Activated naive CD8-positive, alpha-beta T cell treated with anti-CD3 and anti-CD28 coated beads, Interleukin-2, amount 10 ng/mL, durations not matched to agents 7 days and 5 days (primary cell): ENCODE measurements around the gene PIP4K2A. TPM values are rescaled to one million over a fixed set of nuclear protein-coding genes. Genes with fewer than 3 reads are reported as not detected.

Source experiments
- ATAC-seq: fragments of 150-1000 bp; cut with Tn5 transposase; one replicate; pipeline ENCODE4 v1.10.0; 2021; ENCODE audit warnings: low read depth, moderate library complexity
- POLR2A ChIA-PET: fragments of 350-600 bp; sonication (Branson Sonifier 250); formaldehyde crosslinking; loops from one replicate; lab custom pipeline; 2021; ENCODE audit warnings: antibody characterized with exemption; lab: Charles Lee
- DNase-seq: peaks from one replicate; pipeline ENCODE4 v3.0.0; 2021
- H3K27ac Mint-ChIP-seq: one replicate; pipeline ENCODE4 v1.8.0; 2022; ENCODE audit warnings: mild to moderate bottlenecking, mixed read lengths
- H3K27me3 Mint-ChIP-seq: one replicate; pipeline ENCODE4 v1.8.0; 2022; ENCODE audit warnings: mild to moderate bottlenecking, moderate library complexity, mixed read lengths
- H3K36me3 Mint-ChIP-seq: one replicate; pipeline ENCODE4 v1.8.0; 2021; ENCODE audit warnings: mild to moderate bottlenecking, mixed read lengths
- H3K4me1 Mint-ChIP-seq: one replicate; pipeline ENCODE4 v1.8.0; 2021; ENCODE audit warnings: mixed read lengths
- H3K4me3 Mint-ChIP-seq: one replicate; pipeline ENCODE4 v1.8.0; 2022; ENCODE audit warnings: mild to moderate bottlenecking, moderate library complexity, mixed read lengths
- H3K9me3 Mint-ChIP-seq: one replicate; pipeline ENCODE4 v1.8.0; 2021; ENCODE audit warnings: mixed read lengths
- total RNA-seq, 2 experiments: library from RNA; stranded (reverse); gene quantifications; one replicate each; pipeline ENCODE4 v1.2.3, GENCODE V29; 2021

Gene PIP4K2A
- total RNA-seq, 2 experiments from 2014 or later: 179 to 199 TPM

- no peak for ATAC-seq
- no peak for DNase-seq
- H3K27ac Mint-ChIP-seq: peak overlapping the region; percentile 88
- H3K27me3 Mint-ChIP-seq: no peaks in the 10 kb centered on the region
- POLR2A ChIA-PET: interaction anchor here (0.9 to 1.5 kb wide), 3 partner anchors 31 to 62 kb away, joined by 3 to 4 read pairs (median 4); no protein-coding TSS in a partner anchor
- H3K9me3 Mint-ChIP-seq: no peaks in the 10 kb centered on the region
- H3K4me1 Mint-ChIP-seq: peaks cover 89% of the 10 kb centered on the region
- H3K4me3 Mint-ChIP-seq: peak overlapping the region; percentile 58
- peaks cover 30% of the 10 kb centered on the region for H3K36me3 Mint-ChIP-seq
Observed at GRCh38 chr10:22651276-22651980, 63.0 kb downstream of the PIP4K2A start.

GRCh38 chr10:22649994-22650393 is 64.4 kb downstream of the PIP4K2A start:
- ATAC-seq: no peak
- Mint-ChIP-seq H3K36me3 (peaks cover 30% of the 10 kb centered on the region), H3K4me3 (peak overlapping the region; percentile 78), H3K9me3 (no peaks in the 10 kb centered on the region), H3K27me3 (no peaks in the 10 kb centered on the region), H3K4me1 (peaks cover 82% of the 10 kb centered on the region), H3K27ac (peak overlapping the region; percentile 93)
- POLR2A ChIA-PET: interaction anchor here (1.1 to 3.5 kb wide), 7 partner anchors 16 to 64 kb away, joined by 3 to 10 read pairs (median 4); partner anchors contain the start of gene PIP4K2A
- no peak for DNase-seq

- peak; percentile 14 for ATAC-seq
- peaks cover 34% of the 10 kb centered on the region for H3K36me3 Mint-ChIP-seq
- H3K27me3 Mint-ChIP-seq: no peaks in the 10 kb centered on the region
- H3K4me1 Mint-ChIP-seq: peaks cover 82% of the 10 kb centered on the region
- POLR2A ChIA-PET: interaction anchor here (1.1 to 3.5 kb wide), 5 partner anchors 17 to 65 kb away, joined by 3 to 10 read pairs (median 4); partner anchors contain the start of gene PIP4K2A
- H3K4me3 Mint-ChIP-seq: peak overlapping the region; percentile 78
- no peaks in the 10 kb centered on the region for H3K9me3 Mint-ChIP-seq
- DNase-seq: no peak
- peak overlapping the region; percentile 93 for H3K27ac Mint-ChIP-seq
Observed at GRCh38 chr10:22649390-22649841, 65.0 kb downstream of the PIP4K2A start.

GRCh38 chr10:22648547-22648961 is 65.8 kb downstream of the PIP4K2A start:
- POLR2A ChIA-PET: interaction anchor here (1.3 to 3.5 kb wide), 3 partner anchors 18 to 66 kb away, joined by 3 to 10 read pairs (median 4); partner anchors contain the start of gene PIP4K2A
- Mint-ChIP-seq H3K36me3 (peaks cover 39% of the 10 kb centered on the region), H3K4me1 (peaks cover 86% of the 10 kb centered on the region), H3K9me3 (no peaks in the 10 kb centered on the region), H3K4me3 (peak overlapping the region; percentile 78), H3K27ac (peak overlapping the region; percentile 93), H3K27me3 (no peaks in the 10 kb centered on the region)
- DNase-seq: no peak
- no peak for ATAC-seq

GRCh38 chr10:22647244-22647643 is 67.1 kb downstream of the PIP4K2A start:
- Mint-ChIP-seq H3K4me3 (peak overlapping the region; percentile 78), H3K4me1 (peaks cover 86% of the 10 kb centered on the region), H3K27ac (peak overlapping the region; percentile 93), H3K36me3 (peaks cover 29% of the 10 kb centered on the region), H3K27me3 (no peaks in the 10 kb centered on the region), H3K9me3 (no peaks in the 10 kb centered on the region)
- ATAC-seq (no peak), DNase-seq (no peak)
- POLR2A ChIA-PET: interaction anchor here (0.8 to 3.5 kb wide), 6 partner anchors 8 to 67 kb away, joined by 3 to 10 read pairs (median 4); partner anchors contain the start of gene PIP4K2A

- H3K27me3 Mint-ChIP-seq: no peaks in the 10 kb centered on the region
- H3K4me3 Mint-ChIP-seq: peak overlapping the region; percentile 78
- peak; percentile 53 for ATAC-seq
- H3K4me1 Mint-ChIP-seq: peaks cover 86% of the 10 kb centered on the region
- H3K27ac Mint-ChIP-seq: peak overlapping the region; percentile 93
- POLR2A ChIA-PET: interaction anchor here (1.0 to 3.5 kb wide), 10 partner anchors 9 to 303 kb away, joined by 3 to 10 read pairs (median 4); partner anchors contain the start of gene PIP4K2A
- H3K36me3 Mint-ChIP-seq: peaks cover 31% of the 10 kb centered on the region
- no peaks in the 10 kb centered on the region for H3K9me3 Mint-ChIP-seq
- no peak for DNase-seq
Observed at GRCh38 chr10:22646388-22646853, 68.0 kb downstream of the PIP4K2A start.

- H3K27me3 Mint-ChIP-seq: no peaks in the 10 kb centered on the region
- peak overlapping the region; percentile 63 for H3K4me3 Mint-ChIP-seq
- POLR2A ChIA-PET: interaction anchor here (0.7 to 0.9 kb wide), 2 partner anchors 12 to 70 kb away, joined by 3 read pairs; partner anchors contain the start of gene PIP4K2A
- H3K27ac Mint-ChIP-seq: peak overlapping the region; percentile 82
- no peaks in the 10 kb centered on the region for H3K9me3 Mint-ChIP-seq
- ATAC-seq (no peak), DNase-seq (no peak)
- peaks cover 67% of the 10 kb centered on the region for H3K4me1 Mint-ChIP-seq
- peaks cover 35% of the 10 kb centered on the region for H3K36me3 Mint-ChIP-seq
Observed at GRCh38 chr10:22644222-22644621, 70.2 kb downstream of the PIP4K2A start.

- DNase-seq (no peak), ATAC-seq (peak; percentile 20)
- POLR2A ChIA-PET: interaction anchor here (0.7 to 0.9 kb wide), 2 partner anchors 12 to 70 kb away, joined by 3 read pairs; partner anchors contain the start of gene PIP4K2A
- Mint-ChIP-seq H3K9me3 (no peaks in the 10 kb centered on the region), H3K27me3 (no peaks in the 10 kb centered on the region), H3K4me1 (peaks cover 66% of the 10 kb centered on the region), H3K27ac (peak overlapping the region; percentile 82), H3K36me3 (peaks cover 36% of the 10 kb centered on the region), H3K4me3 (peak overlapping the region; percentile 63)
Observed at GRCh38 chr10:22643775-22644174, 70.6 kb downstream of the PIP4K2A start.

- Mint-ChIP-seq H3K27me3 (no peaks in the 10 kb centered on the region), H3K4me3 (peak overlapping the region; percentile 63), H3K36me3 (peaks cover 39% of the 10 kb centered on the region), H3K4me1 (peaks cover 62% of the 10 kb centered on the region), H3K27ac (peak overlapping the region; percentile 82), H3K9me3 (no peaks in the 10 kb centered on the region)
- no peak for DNase-seq
- POLR2A ChIA-PET: no interaction called here
- ATAC-seq: no peak
Observed at GRCh38 chr10:22643116-22643515, 71.3 kb downstream of the PIP4K2A start.

GRCh38 chr10:22641743-22642142 is 72.6 kb downstream of the PIP4K2A start:
- peaks cover 57% of the 10 kb centered on the region for H3K4me1 Mint-ChIP-seq
- no peaks in the 10 kb centered on the region for H3K27me3 Mint-ChIP-seq
- POLR2A ChIA-PET: interaction anchor here (1.0 kb wide), 1 partner anchor 12 kb away, joined by 3 read pairs; no protein-coding TSS in a partner anchor
- peak overlapping the region; percentile 27 for H3K27ac Mint-ChIP-seq
- H3K9me3 Mint-ChIP-seq: no peaks in the 10 kb centered on the region
- H3K36me3 Mint-ChIP-seq: peaks cover 41% of the 10 kb centered on the region
- no peak overlapping the region for H3K4me3 Mint-ChIP-seq
- no peak for DNase-seq
- no peak for ATAC-seq

- no peaks in the 10 kb centered on the region for H3K9me3 Mint-ChIP-seq
- POLR2A ChIA-PET: interaction anchor here (0.5 kb wide), 1 partner anchor 13 kb away, joined by 5 read pairs; no protein-coding TSS in a partner anchor
- peak overlapping the region; percentile 12 for H3K27ac Mint-ChIP-seq
- ATAC-seq: no peak
- no peaks in the 10 kb centered on the region for H3K27me3 Mint-ChIP-seq
- peaks cover 49% of the 10 kb centered on the region for H3K36me3 Mint-ChIP-seq
- H3K4me1 Mint-ChIP-seq: peaks cover 60% of the 10 kb centered on the region
- DNase-seq: no peak
- H3K4me3 Mint-ChIP-seq: no peak overlapping the region
Observed at GRCh38 chr10:22640359-22640758, 74.0 kb downstream of the PIP4K2A start.

GRCh38 chr10:22638863-22639262 is 75.5 kb downstream of the PIP4K2A start:
- ATAC-seq (no peak), DNase-seq (no peak)
- Mint-ChIP-seq H3K27me3 (no peaks in the 10 kb centered on the region), H3K27ac (no peak overlapping the region), H3K4me3 (no peak overlapping the region), H3K9me3 (no peaks in the 10 kb centered on the region), H3K4me1 (peaks cover 64% of the 10 kb centered on the region), H3K36me3 (peaks cover 45% of the 10 kb centered on the region)
- POLR2A ChIA-PET: no interaction called here

- no peak for ATAC-seq
- no peak overlapping the region for H3K4me3 Mint-ChIP-seq
- H3K27me3 Mint-ChIP-seq: no peaks in the 10 kb centered on the region
- H3K36me3 Mint-ChIP-seq: peaks cover 43% of the 10 kb centered on the region
- H3K4me1 Mint-ChIP-seq: peaks cover 54% of the 10 kb centered on the region
- no peak for DNase-seq
- POLR2A ChIA-PET: no interaction called here
- H3K27ac Mint-ChIP-seq: no peak overlapping the region
- no peaks in the 10 kb centered on the region for H3K9me3 Mint-ChIP-seq
Observed at GRCh38 chr10:22637491-22637890, 76.9 kb downstream of the PIP4K2A start.
